Left ventricle myocardium inferior (tissue), 1 donor: ENCODE data around the gene SEMA6A. TPM values are rescaled to one million over a fixed set of nuclear protein-coding genes. Genes with fewer than 3 reads are reported as not detected.

ENCODE experiments used
- DNase-seq: peaks from one replicate; pipeline ENCODE4 v3.0.0-alpha.2; 2020
- H3K27ac ChIP-seq: fragments of 200-600 bp; replicated peaks from 2 replicates; pipeline ENCODE4 v1.8.0; 2021
- H3K27me3 ChIP-seq: fragments of 200-600 bp; 2 replicates; pipeline ENCODE4 v1.8.0; 2021; ENCODE audit warnings: low read depth
- H3K36me3 ChIP-seq: fragments of 200-600 bp; 2 replicates; pipeline ENCODE4 v1.8.0; 2021
- H3K4me1 ChIP-seq: fragments of 200-600 bp; 2 replicates; pipeline ENCODE4 v1.8.0; 2021
- H3K4me3 ChIP-seq: fragments of 200-600 bp; 2 replicates; pipeline ENCODE4 v1.8.0; 2021; ENCODE audit warnings: mild to moderate bottlenecking, moderate library complexity
- H3K9me3 ChIP-seq: fragments of 200-600 bp; replicated peaks from 2 replicates; pipeline ENCODE4 v1.8.0; 2021
- intact Hi-C: fragments of 100-400 bp; cut with micrococcal nuclease; formaldehyde crosslinking; loops from one replicate; pipeline ENCODE4 v1.11.0; 2022
- total RNA-seq: library from RNA; stranded (reverse); fragmentation: NEBNext Ultra II Directional; extraction: Animal tissue kit (Norgen Biotek cat#: 25700); gene quantifications from one replicate; pipeline ENCODE4 v1.2.1, GENCODE V29; 2021
- TF ChIP-seq, protein P1 (sequence below): fragments of 200-600 bp; IDR thresholded peaks from 2 replicates; pipeline ENCODE4 v1.8.0; 2021; ENCODE audit warnings: antibody characterized with exemption, mild to moderate bottlenecking, borderline replicate concordance
- donor health status: DM: no; HTN: yes; CAD: no; lungs with severe emphysema.

SEMA6A gene
- total RNA-seq, 1 donor from 2014 or later, result 6.3 TPM

DNA sequence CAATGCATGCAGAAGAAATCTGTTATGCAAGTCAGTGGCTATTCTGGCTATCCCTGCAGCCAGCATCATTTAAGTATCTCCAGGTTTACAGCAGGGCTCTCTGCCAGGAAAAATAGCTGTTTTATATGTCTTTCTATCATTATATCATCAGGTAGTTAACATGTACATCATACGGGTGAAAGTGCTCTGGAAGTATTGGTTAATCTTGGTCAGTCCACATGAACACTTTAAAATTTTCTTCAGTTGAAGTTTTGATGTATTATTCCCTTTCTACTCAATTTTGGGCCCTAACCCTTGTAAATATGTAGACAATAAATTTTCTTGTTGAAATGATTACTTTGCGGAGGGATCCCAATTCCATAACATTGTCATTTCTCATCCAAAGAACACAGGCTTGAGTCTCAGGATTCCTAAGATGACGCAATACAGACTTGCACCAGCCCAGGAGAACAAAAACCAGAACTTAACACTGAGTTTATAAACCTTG lies 67.5 kb downstream of the SEMA6A start:
- peaks cover 24% of the 10 kb centered on the region for H3K4me1 ChIP-seq

DNA sequence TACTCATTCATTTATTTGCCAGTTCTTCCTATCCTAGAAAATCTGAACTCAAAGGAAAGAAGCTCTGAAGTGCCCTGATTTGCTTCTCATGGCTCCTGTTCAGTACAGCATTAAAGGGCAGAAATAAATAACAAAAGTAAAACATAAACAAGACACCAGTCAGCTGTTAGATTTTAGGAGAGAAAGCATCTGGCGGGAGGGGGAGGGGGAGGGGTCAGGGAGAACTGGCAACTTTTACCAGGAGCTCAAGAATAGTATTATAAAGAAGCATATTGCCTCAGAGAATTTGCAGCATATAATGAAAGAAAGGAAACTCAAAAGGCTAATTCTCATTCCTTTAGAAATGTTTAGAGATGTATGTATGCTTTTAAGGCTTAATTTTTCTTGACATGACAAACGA lies 68.1 kb downstream of the SEMA6A start:
- TF ChIP-seq, protein P1, sequence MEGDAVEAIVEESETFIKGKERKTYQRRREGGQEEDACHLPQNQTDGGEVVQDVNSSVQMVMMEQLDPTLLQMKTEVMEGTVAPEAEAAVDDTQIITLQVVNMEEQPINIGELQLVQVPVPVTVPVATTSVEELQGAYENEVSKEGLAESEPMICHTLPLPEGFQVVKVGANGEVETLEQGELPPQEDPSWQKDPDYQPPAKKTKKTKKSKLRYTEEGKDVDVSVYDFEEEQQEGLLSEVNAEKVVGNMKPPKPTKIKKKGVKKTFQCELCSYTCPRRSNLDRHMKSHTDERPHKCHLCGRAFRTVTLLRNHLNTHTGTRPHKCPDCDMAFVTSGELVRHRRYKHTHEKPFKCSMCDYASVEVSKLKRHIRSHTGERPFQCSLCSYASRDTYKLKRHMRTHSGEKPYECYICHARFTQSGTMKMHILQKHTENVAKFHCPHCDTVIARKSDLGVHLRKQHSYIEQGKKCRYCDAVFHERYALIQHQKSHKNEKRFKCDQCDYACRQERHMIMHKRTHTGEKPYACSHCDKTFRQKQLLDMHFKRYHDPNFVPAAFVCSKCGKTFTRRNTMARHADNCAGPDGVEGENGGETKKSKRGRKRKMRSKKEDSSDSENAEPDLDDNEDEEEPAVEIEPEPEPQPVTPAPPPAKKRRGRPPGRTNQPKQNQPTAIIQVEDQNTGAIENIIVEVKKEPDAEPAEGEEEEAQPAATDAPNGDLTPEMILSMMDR, result no peak
- peaks cover 4% of the 10 kb centered on the region for H3K36me3 ChIP-seq
- H3K27ac ChIP-seq, result no peak overlapping the region
- no peaks in the 10 kb centered on the region for H3K27me3 ChIP-seq
- no peaks in the 10 kb centered on the region for H3K9me3 ChIP-seq
- intact Hi-C loops, result no loop called here
- no peak overlapping the region for H3K4me3 ChIP-seq
- H3K4me1 ChIP-seq, result peaks cover 25% of the 10 kb centered on the region
- DNase-seq, result no peak

More for the DNA sequence above, 67.5 kb downstream of the SEMA6A start:
- no peaks in the 10 kb centered on the region for H3K27me3 ChIP-seq
- peaks cover 4% of the 10 kb centered on the region for H3K36me3 ChIP-seq
- TF ChIP-seq, protein P1, result no peak
- H3K4me3 ChIP-seq, result no peak overlapping the region
- intact Hi-C loops, result no loop called here
- DNase-seq, result no peak
- no peaks in the 10 kb centered on the region for H3K9me3 ChIP-seq
- H3K27ac ChIP-seq, result no peak overlapping the region

DNA sequence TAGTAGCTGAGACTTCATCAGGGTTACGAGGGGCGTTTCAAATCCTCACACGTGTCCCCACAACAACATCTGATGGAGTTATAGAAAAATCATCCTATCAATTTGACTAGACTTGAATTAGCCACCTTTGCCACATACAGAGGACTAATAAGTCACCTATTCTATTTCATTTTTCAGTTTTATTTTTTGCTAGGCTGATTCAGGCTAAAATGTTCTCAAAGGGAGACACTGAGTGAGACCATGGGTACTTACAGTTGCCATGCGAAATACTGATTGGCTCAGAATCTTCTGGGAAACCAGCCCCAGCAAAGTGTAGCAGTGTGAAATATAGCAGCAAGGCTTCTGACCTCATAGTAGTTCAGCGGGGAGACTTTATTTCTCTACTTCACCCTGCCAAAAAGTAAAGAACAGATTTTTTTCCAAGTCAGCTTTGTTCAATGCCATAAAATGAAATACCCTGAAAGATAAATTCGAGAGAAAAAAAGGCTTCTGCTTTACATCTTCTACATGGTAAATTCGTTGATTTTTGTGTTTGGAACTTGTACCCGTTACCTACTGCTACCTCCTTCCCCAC lies 69.9 kb downstream of the SEMA6A start:
- intact Hi-C loops, result no loop called here

DNA sequence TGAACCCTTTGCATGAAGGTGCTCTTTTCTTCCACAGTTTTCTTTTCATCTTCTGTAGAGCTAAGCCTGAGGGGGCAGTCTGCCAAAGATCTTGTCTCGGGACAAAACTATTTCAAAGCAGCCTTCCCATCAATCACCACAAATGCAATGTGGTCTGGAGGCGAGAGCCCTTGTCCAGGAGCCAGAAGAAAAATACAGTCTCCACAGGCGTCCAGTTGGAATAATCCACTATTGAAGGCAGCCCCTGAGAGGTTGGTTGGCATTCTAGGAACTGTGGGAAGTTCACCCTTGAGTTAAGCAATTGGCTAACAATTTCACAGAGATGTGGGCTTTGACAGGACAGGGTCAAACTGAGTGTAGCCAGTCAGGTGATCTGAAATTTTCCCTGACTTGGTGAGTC lies 72.0 kb downstream of the SEMA6A start:
- DNase-seq, result no peak
- TF ChIP-seq, protein P1, result no peak
- intact Hi-C loops, result no loop called here
- H3K27me3 ChIP-seq, result no peaks in the 10 kb centered on the region
- no peak overlapping the region for H3K27ac ChIP-seq
- H3K4me1 ChIP-seq, result peaks cover 17% of the 10 kb centered on the region
- no peak overlapping the region for H3K4me3 ChIP-seq
- H3K36me3 ChIP-seq, result peaks cover 4% of the 10 kb centered on the region
- no peaks in the 10 kb centered on the region for H3K9me3 ChIP-seq

More for the DNA sequence above, 69.9 kb downstream of the SEMA6A start:
- no peaks in the 10 kb centered on the region for H3K27me3 ChIP-seq
- H3K27ac ChIP-seq, result no peak overlapping the region
- TF ChIP-seq, protein P1, result no peak
- H3K9me3 ChIP-seq, result no peaks in the 10 kb centered on the region
- peaks cover 18% of the 10 kb centered on the region for H3K4me1 ChIP-seq
- H3K4me3 ChIP-seq, result no peak overlapping the region
- no peak for DNase-seq
- peaks cover 4% of the 10 kb centered on the region for H3K36me3 ChIP-seq

DNA sequence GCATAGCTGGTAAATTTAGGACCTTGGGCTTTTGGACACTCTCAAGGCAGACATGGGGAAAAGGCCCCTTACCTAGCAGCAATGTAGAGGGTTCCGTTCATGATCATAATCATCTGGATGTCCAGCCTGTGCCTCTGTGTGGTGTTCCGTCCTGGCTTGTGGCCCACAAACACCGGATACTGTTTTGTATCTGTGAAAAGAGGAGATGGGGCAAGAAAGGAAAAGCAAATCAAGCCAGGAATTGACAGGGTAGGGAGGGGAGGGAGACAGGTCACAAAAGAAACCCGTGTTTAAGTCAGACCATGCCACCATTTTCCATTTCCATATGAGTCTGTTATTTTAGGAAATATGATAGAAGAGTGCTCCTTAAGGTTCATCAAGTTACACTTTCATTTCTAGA lies 72.5 kb downstream of the SEMA6A start:
- peaks cover 4% of the 10 kb centered on the region for H3K36me3 ChIP-seq
- no peak for DNase-seq
- intact Hi-C loops, result no loop called here
- no peaks in the 10 kb centered on the region for H3K9me3 ChIP-seq
- no peaks in the 10 kb centered on the region for H3K27me3 ChIP-seq
- peaks cover 17% of the 10 kb centered on the region for H3K4me1 ChIP-seq
- no peak overlapping the region for H3K27ac ChIP-seq
- no peak overlapping the region for H3K4me3 ChIP-seq
- TF ChIP-seq, protein P1, result no peak
